NCI-H146 treated with DMSO at 0.1 percent for 48 hours (cell line): ENCODE data around the gene ELAVL1.
A peak's percentile ranks its signal among the peaks of the same experiment; 100 is the strongest.
"Not testable (repeated sequence)": the region's sequence is repeated elsewhere in the genome, so short reads cannot be mapped to it uniquely, and the experiment has no call there.

ENCODE experiments used
- DNase-seq: peaks from one replicate; lab custom pipeline; 2025; ENCODE audit not compliant: unreplicated experiment; lab: John Stamatoyannopoulos, UW

The ELAVL1 gene

DNA sequence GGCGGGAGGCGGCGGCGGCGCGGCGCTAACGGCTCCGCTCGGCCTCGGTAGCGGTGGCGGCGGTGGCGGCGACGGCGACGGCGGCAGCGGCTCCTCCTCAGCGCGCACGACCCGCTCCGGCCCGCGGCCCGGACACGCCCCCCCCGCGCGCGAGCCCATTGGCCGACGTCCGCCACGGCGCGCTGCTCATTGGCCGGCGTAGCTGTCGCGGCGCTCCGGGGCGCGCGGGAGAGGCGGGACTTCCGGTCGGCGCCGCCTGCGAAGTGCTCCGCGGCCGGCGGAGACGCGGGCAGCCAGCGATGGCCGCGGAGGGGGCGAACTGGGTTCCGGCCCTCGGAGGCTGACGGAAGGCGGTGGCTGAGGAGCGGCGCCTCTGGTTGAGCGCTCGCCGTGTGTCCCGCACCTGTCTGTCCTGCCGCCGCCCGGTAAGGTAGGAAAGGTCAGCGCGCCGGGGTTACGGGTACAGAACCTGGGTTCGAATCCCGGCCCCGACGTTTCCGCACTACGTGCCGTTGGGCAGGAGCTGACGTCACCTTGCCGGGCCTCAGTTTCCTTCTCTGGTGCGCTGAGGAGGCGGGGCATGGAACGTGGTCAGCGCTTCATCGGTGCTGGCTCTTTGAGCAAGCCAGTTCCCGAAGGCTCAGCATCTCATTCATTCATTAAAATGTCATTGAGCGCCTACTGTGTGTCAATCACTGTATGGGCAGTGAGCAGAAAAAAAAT is at the start of gene ELAVL1:
TSS of gene ELAVL1 (minus strand) at position 108 of the 723 bp plus-strand sequence. CDS start 13,826 bp downstream, outside the sequence.
- peak; percentile 40 for DNase-seq

DNA sequence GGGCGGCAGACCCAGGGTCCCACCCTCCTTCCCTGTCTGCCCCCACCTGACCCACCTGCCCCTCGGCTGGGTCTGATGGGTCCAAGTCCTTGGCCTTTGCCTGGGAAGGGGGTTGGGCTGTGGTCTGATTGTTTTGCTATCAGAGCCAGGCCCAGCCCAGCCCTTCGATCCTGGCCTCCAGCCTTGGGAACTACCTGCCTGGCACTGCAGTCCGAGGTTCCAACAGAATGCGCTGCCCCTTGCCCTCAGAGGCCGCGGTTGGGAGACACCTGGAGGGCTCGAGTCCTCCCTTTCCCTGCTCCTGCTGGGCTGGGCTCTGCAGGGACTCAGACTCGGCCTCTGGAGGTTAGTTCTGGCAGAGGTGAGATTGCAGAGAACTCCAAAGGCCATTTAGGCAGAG is 48.7 kb upstream of the ELAVL1 start:
- no peak for DNase-seq

DNA sequence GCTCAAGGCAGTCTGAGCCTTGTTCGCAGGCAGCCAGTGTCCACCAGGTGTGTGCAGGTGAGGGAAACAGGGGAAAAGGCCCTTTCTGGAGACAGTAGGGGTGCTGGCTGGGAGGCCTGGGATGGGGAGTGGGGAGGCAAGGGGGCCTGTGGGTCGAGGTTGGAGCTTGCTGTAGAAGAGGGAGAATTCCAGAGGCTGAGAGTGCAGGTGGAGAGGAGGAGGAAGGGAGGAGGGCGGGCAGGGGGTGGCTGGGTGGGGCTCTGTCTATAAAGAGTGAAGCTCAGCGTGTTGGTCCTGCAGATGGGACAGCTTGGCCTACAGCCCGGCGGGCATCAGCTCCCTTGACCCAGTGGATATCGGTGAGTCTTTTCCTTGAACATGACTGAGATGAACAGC is 47.0 kb upstream of the ELAVL1 start, which contains the start of gene CCL25:
TSS of gene CCL25 (plus strand) at position 297 of the 396 bp plus-strand sequence. CDS start 290 bp downstream, outside the sequence.
- no peak for DNase-seq

DNA sequence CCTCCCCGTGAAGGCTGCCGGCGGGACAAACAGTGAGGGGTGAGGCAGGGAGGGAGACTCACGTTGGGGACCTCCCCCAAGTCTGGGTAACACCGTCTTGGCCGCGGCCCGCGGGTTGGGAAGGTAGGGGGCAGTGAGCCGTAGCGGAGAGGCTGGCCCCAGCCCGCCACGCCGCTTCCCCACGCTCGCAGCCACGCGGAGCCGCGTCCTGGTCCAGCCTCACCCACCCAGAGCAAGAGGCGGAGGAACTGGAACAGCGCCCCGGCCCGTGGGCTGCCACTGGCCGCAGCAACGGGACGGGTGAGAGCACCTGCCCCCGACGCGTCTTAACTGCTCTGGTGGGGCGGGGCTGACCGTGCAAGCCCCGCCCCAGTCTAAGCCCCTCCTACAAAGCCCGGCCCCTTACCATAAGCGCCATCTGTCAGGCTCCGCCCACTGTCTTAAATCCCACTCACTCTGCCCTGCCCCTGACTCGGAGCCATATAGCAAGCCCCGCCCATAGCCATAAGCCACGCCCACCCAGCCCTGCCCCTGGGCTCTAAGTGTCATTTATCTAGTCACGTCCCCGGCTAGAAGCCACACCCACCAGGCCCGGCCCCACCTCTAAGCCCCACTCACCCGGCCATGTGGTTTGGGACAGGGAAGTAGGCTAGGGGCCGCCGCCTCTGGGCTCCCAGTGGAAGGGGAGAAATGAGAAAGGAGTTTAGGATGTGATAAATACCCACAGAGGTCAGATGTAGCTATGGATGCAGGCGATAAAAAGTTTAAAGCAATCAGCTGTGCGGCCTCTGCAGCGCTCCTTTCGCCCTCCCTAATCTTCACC is 45.0 kb upstream of the ELAVL1 start:
- DNase-seq, result peak; percentile 67

DNA sequence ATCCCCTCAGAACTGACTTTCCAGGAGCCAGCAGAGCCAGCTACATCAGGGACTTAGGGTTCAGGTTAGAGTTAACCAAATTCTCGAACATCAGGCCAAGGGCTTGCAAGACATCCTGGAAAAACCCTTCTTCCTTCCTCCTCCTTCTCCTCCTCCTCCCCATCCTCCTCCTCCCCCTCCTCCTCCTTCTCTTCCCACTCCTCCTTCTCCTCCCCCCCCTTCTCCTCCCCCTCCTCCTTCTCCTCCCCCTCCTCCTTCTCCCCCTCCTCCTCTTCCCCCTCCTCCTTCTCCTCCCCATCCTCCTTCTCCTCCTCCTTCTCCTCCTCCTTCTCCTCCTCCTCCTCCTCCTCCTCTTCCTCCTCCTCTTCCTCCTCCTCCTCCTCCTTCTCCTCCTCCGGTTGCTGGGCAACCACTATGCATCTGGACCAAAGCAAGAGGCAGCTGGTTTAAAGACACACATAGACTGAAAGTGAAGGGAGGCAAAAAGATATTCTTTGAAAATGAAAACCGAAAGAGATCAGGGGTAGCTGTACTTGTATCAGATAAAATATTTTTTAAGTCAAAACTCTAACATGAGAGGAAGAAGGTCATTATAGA is 41.2 kb upstream of the ELAVL1 start:
- no peak for DNase-seq

DNA sequence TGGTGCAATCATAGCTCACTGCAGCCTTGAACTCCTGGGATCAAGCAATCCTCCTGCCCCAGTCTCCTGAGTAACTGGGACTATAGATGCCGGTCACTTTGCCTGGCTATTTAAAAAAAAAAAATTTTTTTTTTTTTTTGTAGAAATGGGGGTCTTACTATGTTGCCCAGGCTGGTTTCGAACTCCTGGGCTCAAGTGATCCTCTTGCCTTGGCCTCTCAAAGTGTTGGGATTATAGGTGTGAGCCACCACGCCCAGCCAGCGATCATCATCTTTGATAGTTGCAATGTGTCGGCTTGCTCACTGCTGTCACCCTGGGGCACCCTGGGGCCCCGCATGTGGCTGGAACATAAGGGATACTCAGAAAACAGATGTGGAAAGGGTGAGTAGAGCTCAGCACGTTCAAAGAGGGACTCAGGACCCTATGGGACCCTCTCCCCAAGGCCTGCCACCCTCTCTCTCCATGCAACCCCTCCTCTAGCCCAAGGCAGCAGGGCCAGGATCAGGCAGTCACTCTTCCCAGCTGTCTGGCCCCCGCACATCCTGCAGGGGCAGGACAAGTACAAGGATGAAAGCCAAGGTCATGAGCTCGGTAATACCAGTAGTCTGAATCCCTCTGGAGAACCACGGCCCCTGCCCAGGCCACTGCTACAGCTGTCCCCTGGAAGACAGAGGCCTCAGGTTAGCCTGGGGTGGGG is 40.6 kb upstream of the ELAVL1 start:
- DNase-seq, result no peak

DNA sequence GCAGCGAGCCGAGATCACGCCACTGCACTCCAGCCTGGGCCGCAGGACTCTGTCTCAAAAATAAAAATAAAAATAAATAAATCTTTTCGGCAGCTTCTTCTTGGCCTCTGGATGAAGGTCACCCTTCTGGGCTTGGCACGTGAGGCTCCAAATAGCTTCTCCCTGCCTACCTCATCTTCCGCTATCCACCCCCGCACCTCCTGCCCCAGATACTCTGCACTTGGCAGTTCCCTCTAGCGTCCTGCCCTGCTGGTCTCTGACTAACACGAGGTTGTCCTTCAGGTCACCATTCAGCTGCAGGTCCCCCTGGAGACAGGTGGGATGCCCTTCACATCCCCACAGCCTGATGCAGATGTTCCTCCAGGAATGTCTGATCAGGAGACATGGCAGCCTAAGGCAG is 38.6 kb upstream of the ELAVL1 start:
- DNase-seq, result no peak

DNA sequence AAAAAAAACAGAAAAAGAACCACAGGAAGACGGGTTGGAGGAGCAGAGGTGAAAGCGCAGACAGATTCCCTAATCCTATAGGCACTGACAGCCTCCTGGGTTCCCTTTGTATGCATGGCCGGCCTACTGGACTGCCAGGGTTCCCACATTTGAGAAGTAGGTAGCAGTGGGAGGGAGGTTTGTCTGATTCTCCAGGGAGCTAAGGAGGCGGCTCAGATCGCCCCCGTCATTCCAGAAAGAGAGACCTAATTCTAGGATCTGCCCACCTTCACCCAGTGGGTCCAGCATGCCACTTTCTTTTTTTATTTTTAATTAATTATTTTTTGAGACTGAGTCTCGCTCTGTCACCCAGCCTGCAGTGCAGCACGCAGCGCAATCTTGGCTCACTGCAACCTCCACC is 37.5 kb upstream of the ELAVL1 start:
- no peak for DNase-seq

DNA sequence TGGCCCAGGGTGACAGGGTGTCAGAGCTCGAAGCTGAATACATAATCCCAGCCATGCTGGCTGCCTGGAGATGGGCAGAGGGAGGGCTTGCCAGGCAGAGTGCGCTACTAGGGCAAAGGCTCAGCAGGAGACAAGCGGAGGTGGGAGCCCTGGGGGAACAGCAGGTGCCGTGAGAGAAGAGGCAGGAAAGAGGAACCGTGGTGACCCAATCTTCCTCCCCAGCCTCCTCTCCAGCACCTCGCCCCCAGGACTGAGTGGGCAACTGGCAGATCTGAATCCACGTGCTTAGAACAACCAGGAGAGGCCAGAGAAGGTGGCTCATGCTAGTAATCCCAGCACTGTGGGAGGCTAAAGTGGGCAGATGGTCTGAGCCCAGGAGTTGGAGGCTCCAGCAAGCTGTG is 36.1 kb upstream of the ELAVL1 start:
- peak; percentile 8 for DNase-seq

DNA sequence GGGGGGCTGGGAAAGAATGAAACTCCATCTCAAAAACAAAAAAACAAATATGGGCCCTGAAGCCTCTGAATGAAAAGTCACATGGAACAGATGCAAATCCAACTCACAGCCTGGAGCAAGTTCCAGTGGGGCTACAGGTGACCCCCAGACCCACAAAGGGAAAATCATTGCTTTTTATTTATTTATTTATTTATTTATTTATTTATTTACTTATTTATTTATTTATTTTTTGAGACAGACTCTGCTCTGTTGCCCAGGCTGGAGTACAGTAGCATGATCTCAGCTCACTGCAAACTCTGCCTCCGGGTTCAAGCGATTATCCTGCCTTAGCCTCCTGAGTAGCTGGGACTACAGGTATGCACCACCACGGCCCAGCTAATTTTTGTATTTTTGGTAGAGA is 33.8 kb upstream of the ELAVL1 start:
- DNase-seq, result no peak

DNA sequence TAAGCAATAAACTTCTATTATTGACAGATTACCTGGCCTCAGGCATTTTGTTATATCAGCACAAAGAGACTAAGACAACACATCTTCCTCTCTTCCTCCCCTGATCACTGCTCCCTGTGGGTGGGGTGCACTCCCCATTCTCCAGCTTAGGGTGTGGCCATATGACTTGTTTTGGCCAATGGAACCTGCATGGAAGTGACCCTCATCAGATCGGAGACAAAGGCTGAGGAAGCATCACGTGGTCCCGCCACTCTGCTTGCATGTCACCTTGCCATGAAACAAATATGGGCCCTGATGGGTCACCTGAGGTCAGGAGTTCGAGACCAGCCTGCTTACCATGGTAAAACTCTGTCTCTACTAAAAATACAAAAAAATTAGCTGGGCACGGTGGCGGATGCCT is 33.4 kb upstream of the ELAVL1 start:
- DNase-seq, result no peak

DNA sequence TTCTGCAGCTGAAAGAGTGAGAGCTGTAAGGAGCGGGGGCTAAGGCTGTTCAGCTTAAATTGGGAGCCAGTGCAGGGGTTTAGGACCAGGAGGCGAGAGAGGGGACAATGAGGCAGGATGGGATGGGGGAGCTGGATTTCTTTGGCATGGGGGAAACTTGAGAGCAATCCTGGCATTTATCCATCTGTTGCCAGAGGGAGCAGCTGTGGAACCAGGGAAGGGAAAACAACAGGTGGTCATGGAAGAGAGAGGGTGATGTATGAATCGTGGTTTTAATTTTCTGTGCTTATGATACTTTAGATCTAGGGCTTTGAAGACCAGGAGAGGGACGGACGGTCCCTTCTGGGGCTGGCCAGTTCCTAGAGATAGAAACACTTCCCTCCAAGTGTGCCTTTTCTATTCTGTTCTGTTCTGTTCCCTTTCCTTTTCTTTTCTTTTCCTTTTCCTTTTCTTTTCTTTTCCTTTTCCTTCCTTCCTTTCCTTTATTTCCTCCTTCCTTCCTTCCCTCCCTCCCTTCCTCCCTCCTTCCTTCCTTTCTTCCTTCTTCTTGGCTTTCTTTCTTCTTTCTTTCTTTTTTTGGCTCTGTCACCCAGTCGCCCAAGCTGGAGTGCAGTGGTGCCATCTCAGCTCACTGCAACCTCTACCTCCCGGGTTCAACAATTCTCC is 31.1 kb upstream of the ELAVL1 start:
- peak; percentile 4 for DNase-seq

DNA sequence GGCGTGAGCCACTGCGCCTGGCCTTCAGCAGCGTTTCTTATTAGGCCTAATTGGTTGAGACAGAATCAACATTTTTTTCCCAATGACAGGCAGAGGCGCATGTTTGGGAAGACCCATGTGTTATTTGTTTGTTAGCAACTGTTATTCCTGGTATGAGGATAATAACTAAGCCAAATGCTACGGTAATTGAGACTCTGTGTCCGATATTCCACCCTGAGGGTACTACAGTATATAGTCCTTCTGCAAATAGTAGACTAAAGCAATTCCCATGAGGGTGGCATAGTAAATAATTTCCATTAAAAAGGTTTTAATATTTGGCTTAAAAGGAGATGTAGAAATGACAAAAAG is 28.7 kb upstream of the ELAVL1 start:
- no peak for DNase-seq

DNA sequence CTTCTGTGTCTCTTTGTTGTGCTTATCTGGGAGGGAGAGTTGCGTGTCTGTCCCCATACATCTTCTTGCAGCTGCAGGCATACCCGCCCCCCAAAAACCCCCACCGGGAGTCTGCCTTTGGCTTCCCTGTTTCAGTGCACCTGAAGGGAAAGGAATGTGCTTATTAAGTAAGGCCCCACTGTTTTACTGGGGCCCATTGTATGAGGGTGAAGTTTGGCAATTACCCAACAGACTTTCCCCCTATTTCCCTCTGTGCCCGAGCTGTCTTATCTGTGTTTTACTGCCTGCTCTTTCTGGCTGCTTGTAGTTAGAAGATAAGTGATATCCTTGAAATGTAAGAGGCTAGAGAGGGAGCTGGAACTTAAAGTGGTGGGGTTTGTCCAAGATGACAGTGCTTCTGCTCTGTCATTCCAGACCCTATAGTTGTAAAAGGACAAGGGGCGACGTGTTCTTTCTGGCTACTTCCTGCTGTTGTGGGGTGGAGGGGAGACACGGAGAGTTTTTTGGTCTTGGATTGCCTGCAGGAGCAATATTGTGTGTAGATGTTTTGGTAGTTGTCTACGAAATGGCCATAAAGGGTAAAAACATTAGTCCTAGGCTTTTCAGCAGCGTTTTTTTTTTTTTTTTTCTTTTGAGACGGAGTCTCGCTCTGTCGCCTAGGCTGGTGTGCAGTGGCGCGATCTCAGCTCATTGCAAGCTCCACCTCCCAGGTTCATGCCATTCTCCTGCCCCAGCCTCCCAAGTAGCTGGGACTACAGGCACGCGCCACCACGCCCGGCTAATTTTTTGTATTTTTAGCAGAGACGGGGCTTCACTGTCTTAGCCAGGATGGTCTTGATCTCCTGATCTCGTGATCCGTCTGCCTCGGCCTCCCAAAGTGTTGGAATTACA is 28.1 kb upstream of the ELAVL1 start:
- not testable (repeated sequence) for DNase-seq

DNA sequence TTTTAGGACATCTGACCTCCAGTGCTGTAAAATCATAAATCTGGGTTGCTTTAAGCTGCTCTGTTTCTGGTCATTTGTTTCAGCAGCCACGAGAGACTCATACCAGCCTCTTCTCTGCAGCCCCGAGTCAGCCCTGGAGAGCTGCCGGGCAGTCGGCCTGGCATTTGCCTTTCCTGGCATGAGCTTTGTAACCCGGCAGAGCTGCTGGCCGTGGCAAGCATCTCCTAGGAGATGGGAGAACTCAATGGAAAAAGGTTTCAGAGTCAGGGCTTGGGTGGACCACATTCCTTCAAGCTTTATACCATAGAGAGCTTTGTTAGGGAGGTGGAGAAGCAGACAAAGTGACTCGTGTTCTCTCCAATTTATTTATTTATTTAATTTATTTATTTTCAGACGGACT is 25.5 kb upstream of the ELAVL1 start:
- DNase-seq, result no peak

DNA sequence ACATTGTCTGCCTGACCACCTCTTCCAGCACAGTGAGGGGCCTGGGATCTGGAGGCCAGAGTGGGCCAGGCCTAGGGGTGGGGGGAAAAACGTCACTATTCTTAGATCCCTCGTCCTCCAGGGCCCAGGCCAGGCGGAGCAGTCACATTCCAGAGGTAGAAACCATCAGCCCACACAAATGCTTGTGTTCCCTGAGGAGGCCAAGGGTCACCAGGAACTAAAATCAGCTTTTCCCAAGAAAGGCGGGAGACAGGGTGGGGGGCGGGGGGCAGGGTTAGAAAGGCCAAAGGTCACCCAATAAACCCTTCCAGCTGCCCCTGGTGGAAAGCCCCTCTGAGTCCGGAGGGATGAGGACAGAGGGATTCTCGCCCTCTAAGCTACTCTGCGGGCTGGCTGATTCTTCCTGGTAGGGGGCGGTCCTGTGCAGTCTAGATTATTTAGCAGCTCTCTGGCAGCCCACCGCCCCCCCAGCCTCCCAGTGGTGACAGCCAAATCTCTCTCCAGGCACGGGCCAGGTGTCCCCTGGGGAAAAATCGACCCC is 23.6 kb upstream of the ELAVL1 start:
- DNase-seq, result no peak

DNA sequence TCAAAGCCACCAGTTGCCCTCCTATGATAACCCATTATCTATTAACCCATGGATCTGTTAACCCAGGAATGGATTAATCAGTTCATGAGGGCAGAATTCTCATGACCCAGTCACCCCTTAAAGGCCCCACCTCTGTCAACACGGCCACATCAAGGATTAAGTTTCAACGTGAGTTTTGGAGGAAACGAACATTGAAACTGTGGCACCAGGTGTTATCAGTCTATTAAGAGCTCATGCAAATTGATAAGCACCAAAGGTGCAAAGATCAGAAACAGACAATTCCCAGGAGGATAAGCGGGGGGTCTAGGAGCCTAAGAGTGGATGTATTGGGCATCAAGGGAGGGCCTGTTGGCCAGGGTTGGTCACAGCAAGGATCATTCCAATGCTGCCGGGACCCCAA is 19.9 kb upstream of the ELAVL1 start:
- DNase-seq, result no peak

DNA sequence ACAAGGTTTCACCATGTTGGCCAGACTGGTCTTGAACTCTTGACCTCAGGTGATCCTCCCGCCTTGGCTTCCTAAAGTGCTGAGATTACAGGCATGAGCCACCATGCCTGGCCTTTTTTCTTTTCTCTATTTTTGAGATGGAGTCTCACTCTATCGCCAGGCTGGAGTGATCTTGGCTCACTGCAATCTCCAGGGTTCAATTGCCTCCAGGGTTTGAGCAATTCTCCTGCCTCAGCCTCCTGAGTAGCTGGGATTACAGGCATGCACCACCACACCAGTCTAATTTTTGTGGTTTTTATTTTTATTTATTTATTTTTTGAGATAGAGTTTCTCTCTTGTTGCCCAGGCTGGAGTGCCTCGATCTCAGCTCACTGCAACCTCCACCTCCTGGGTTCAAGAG is 18.8 kb upstream of the ELAVL1 start:
- DNase-seq, result not testable (repeated sequence)

DNA sequence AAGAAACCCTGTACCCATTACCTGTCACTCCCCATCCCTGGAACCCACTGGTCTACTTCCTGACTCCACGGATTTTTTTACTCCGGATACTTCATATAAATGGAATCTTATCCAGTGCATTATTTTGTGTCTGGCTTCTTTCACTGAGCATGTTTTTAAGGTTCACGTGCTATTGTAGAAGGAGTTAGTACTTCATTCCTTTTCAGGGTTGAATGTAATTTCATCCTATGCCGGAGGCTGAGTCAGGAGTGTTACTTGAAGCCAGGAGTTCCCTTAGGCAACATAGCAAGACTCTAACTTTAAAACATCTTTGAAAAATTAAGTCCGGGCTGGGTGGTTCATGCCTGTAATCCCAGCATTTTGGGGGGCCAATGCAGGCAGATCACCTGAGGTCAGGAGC is 17.9 kb upstream of the ELAVL1 start:
- DNase-seq, result no peak

DNA sequence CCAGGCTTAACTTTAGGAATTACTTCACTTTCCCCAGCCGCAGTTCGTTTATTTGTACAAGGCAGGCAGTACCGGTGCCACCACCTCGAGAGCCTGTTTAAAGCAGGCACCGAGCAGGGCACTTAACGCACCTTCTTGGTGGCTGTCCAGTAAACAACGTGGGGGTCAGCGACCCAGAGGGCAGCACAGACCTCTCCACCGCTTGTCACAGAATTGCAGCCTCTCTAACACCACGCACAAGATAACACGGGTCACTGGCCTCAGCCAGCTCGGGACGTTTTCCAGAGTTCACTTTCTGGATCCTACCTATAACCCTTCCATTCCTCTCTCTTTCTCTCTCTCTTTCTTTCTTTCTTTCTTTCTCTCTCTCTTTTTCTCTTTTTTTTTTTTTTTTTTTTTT is 16.8 kb upstream of the ELAVL1 start:
- DNase-seq, result no peak
